ENCODE results near the gene TMEM203. TPM values are rescaled to one million over a fixed set of nuclear protein-coding genes. Genes with fewer than 3 reads are reported as not detected.

The TMEM203 gene
- polyA plus RNA-seq, 1 donor from 2014 or later = 61.1 TPM

DNA sequence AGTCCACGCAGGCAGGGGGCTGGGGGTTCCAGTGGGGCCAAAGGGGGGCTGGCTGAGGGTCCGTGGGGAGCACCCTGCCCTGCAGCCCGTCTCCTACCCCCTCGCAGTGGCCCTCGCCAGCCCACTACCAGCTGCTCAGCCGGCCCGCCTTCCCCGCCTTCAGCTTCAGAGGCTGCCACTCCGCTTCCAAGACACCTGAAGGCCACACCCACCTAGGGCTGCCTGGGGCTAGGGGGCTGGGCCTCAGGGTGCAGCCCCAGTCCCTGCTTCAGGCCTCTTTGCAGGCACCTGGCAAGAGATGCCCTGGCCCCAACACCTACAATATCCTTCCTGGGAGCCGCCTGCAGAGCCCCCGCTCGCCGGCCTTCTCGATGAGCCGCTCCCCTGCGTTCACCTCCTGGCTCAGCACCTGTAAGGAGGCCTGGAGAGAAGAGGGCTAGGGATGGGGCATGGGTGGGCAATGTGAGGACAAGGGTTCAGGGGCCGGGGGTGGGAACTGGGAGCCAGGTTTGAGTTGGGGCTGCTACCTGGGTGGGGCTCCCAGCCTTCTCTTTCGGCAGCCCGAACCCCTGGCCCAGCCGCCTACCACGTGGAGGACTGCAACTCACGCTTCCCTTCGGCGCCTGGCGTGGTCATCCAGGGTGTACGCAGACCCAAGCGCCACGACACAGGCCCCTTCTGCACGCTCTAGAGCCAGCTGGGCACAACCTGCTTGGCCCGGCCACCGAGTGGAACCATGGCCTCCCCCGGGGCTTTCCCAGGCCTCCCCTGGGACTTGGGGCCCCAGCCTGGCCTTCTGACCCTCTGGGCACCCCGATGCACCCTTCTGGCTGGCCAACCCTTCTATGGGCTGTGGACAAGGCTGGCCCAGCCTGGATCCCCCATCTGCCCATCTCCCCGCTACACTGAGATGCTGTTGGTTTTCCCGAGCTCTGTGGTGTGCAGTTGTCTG is 47.4 kb upstream of the TMEM203 start:
- no peaks in the 10 kb centered on the region for H4K20me1 ChIP-seq (ENCODE audit: insufficient read depth)
- H3K27ac ChIP-seq (ENCODE audit: low read length) = no peak overlapping the region
- TF ChIP-seq, protein P1, sequence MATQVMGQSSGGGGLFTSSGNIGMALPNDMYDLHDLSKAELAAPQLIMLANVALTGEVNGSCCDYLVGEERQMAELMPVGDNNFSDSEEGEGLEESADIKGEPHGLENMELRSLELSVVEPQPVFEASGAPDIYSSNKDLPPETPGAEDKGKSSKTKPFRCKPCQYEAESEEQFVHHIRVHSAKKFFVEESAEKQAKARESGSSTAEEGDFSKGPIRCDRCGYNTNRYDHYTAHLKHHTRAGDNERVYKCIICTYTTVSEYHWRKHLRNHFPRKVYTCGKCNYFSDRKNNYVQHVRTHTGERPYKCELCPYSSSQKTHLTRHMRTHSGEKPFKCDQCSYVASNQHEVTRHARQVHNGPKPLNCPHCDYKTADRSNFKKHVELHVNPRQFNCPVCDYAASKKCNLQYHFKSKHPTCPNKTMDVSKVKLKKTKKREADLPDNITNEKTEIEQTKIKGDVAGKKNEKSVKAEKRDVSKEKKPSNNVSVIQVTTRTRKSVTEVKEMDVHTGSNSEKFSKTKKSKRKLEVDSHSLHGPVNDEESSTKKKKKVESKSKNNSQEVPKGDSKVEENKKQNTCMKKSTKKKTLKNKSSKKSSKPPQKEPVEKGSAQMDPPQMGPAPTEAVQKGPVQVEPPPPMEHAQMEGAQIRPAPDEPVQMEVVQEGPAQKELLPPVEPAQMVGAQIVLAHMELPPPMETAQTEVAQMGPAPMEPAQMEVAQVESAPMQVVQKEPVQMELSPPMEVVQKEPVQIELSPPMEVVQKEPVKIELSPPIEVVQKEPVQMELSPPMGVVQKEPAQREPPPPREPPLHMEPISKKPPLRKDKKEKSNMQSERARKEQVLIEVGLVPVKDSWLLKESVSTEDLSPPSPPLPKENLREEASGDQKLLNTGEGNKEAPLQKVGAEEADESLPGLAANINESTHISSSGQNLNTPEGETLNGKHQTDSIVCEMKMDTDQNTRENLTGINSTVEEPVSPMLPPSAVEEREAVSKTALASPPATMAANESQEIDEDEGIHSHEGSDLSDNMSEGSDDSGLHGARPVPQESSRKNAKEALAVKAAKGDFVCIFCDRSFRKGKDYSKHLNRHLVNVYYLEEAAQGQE (IDR thresholded peaks at IDR 0.05; ENCODE audit: borderline replicate concordance) = no peak
- no peak for TF ChIP-seq EP300 (conservative IDR thresholded peaks at IDR 0.05; ENCODE audit: poor library complexity, severe bottlenecking)
- no peak for TF ChIP-seq POLR2AphosphoS5 (IDR thresholded peaks at IDR 0.05)
- TF ChIP-seq RAD21 (conservative IDR thresholded peaks at IDR 0.05) = no peak
- no peak for TF ChIP-seq TAF1 (IDR thresholded peaks at IDR 0.05; ENCODE audit: low read depth)
- TF ChIP-seq EZH2 (IDR thresholded peaks at IDR 0.05; ENCODE audit: borderline replicate concordance, insufficient read depth, low read length, poor library complexity, severe bottlenecking) = no peak
- no peaks in the 10 kb centered on the region for H3K36me3 ChIP-seq (ENCODE audit: insufficient read depth, low read length)
- no peak overlapping the region for H2AFZ ChIP-seq (ENCODE audit: low read depth, low read length)
- no peaks in the 10 kb centered on the region for H3K27me3 ChIP-seq (ENCODE audit: insufficient read depth, low read depth, low read length)
- H3K79me2 ChIP-seq (replicated peaks; ENCODE audit: insufficient read depth, low read length) = peaks cover 10% of the 10 kb centered on the region
- H3K4me3 ChIP-seq (ENCODE audit: low read length) = no peak overlapping the region
- no peak overlapping the region for H3K4me2 ChIP-seq (ENCODE audit: low read length)
- H3K9me2 ChIP-seq (ENCODE audit: insufficient read depth, low read length) = no peaks in the 10 kb centered on the region
- H3K9ac ChIP-seq (ENCODE audit: low read length) = no peak overlapping the region
- no peaks in the 10 kb centered on the region for H3F3A ChIP-seq (ENCODE audit: insufficient read depth, low read length, poor library complexity, severe bottlenecking)
- H3K9me3 ChIP-seq (ENCODE audit: low read length) = no peaks in the 10 kb centered on the region

DNA sequence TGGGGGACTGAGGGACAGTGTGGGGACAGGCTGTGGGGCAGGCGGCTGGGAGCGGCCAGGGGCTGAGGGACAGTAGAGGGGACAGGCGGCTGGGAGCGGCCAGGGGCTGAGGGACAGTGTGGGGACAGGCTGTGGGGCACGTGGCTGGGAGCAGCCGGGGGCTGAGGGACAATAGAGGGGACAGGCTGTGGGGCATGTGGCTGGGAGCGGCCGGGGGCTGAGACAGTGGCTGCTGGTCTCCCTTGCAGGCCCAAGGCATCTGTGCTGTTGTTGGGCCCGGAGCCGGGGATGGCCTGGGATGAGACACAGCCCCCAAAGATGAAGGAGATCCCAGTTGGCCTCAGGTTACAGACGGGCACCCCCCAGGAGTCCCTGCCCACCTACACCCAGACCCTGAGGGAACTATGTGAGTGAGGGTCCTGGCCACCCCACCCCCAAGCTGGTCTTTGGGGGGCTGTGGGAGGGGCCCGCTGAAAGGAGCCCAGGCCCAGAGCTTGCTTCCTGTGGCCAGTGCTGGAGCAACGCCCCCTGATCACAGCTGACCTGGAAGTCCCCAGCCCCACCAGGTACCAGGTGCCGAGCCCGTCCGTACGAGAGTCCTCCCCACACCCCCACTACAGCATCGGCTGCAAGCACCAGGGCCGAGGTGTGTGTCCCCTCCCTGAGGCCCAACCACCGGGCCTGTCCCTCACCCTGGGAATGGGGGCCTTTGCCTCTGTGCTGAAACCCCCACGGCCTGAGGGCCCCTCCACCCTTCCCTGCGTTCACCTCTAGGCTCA is 46.2 kb upstream of the TMEM203 start:
- H3K4me2 ChIP-seq (ENCODE audit: low read length) = no peak overlapping the region
- no peaks in the 10 kb centered on the region for H3K36me3 ChIP-seq (ENCODE audit: insufficient read depth, low read length)
- H3K9me2 ChIP-seq (ENCODE audit: insufficient read depth, low read length) = no peaks in the 10 kb centered on the region
- H4K20me1 ChIP-seq (ENCODE audit: insufficient read depth) = no peaks in the 10 kb centered on the region
- TF ChIP-seq RAD21 (conservative IDR thresholded peaks at IDR 0.05) = no peak
- no peak for TF ChIP-seq SMC3 (conservative IDR thresholded peaks at IDR 0.05; ENCODE audit: poor library complexity)
- TF ChIP-seq, protein P2, sequence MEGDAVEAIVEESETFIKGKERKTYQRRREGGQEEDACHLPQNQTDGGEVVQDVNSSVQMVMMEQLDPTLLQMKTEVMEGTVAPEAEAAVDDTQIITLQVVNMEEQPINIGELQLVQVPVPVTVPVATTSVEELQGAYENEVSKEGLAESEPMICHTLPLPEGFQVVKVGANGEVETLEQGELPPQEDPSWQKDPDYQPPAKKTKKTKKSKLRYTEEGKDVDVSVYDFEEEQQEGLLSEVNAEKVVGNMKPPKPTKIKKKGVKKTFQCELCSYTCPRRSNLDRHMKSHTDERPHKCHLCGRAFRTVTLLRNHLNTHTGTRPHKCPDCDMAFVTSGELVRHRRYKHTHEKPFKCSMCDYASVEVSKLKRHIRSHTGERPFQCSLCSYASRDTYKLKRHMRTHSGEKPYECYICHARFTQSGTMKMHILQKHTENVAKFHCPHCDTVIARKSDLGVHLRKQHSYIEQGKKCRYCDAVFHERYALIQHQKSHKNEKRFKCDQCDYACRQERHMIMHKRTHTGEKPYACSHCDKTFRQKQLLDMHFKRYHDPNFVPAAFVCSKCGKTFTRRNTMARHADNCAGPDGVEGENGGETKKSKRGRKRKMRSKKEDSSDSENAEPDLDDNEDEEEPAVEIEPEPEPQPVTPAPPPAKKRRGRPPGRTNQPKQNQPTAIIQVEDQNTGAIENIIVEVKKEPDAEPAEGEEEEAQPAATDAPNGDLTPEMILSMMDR (IDR thresholded peaks at IDR 0.05; ENCODE audit: poor library complexity, severe bottlenecking) = no peak
- no peak overlapping the region for H3K9ac ChIP-seq (ENCODE audit: low read length)
- H3K27me3 ChIP-seq (ENCODE audit: insufficient read depth, low read depth, low read length) = no peaks in the 10 kb centered on the region
- no peak overlapping the region for H2AFZ ChIP-seq (ENCODE audit: low read depth, low read length)
- H3K9me3 ChIP-seq (ENCODE audit: low read length) = no peaks in the 10 kb centered on the region
- H3F3A ChIP-seq (ENCODE audit: insufficient read depth, low read length, poor library complexity, severe bottlenecking) = no peaks in the 10 kb centered on the region
- peaks cover 10% of the 10 kb centered on the region for H3K79me2 ChIP-seq (replicated peaks; ENCODE audit: insufficient read depth, low read length)
- no peak overlapping the region for H3K4me3 ChIP-seq (ENCODE audit: low read length)
- no peak overlapping the region for H3K27ac ChIP-seq (ENCODE audit: low read length)
